Smooth muscle cell (in vitro differentiated cells): ENCODE measurements around the gene PTGFRN. TPM values are rescaled to one million over a fixed set of nuclear protein-coding genes. Genes with fewer than 3 reads are reported as not detected.

Source experiments
- DNase-seq: peaks from one replicate; lab custom pipeline; 2025; ENCODE audit not compliant: unreplicated experiment; lab: John Stamatoyannopoulos, UW
- H2AFZ ChIP-seq: fragments of 200-600 bp; sonication (generic); 2 replicates; pipeline ENCODE4 v1.6.0; 2016; ENCODE audit warnings: antibody characterized with exemption, low read depth, mild to moderate bottlenecking
- H3F3A ChIP-seq: fragments of 200-600 bp; sonication (generic); 2 replicates; pipeline ENCODE4 v1.6.0; 2017; ENCODE audit warnings: antibody characterized with exemption, low read depth
- H3K27ac ChIP-seq: fragments of 200-600 bp; sonication (generic); 2 replicates; pipeline ENCODE4 v1.5.1; 2016; ENCODE audit warnings: low read depth, mild to moderate bottlenecking
- H3K27me3 ChIP-seq: fragments of 200-600 bp; sonication (generic); 2 replicates; pipeline ENCODE4 v1.6.1; 2016; ENCODE audit warnings: low read depth, mild to moderate bottlenecking
- H3K36me3 ChIP-seq: fragments of 200-600 bp; sonication (generic); 2 replicates; pipeline ENCODE4 v1.5.1; 2016; ENCODE audit warnings: low read depth
- H3K4me1 ChIP-seq: fragments of 200-600 bp; sonication (generic); 2 replicates; pipeline ENCODE4 v1.5.1; 2016; ENCODE audit warnings: low read depth
- H3K4me2 ChIP-seq: fragments of 200-600 bp; sonication (generic); 2 replicates; pipeline ENCODE4 v1.6.0; 2016; ENCODE audit warnings: mild to moderate bottlenecking
- H3K4me3 ChIP-seq: fragments of 200-600 bp; sonication (generic); 2 replicates; pipeline ENCODE4 v1.5.1; 2016; ENCODE audit warnings: mild to moderate bottlenecking
- H3K79me2 ChIP-seq: fragments of 200-600 bp; sonication (generic); 2 replicates; pipeline ENCODE4 v1.6.0; 2016; ENCODE audit warnings: low read depth, mild to moderate bottlenecking
- H3K9ac ChIP-seq: fragments of 200-600 bp; sonication (generic); 2 replicates; pipeline ENCODE4 v1.6.0; 2016; ENCODE audit warnings: low read depth
- H3K9me3 ChIP-seq: fragments of 200-600 bp; sonication (generic); replicated peaks from 2 replicates; pipeline ENCODE4 v1.5.1; 2016; ENCODE audit warnings: low read depth
- H4K20me1 ChIP-seq: fragments of 200-600 bp; sonication (generic); 2 replicates; pipeline ENCODE4 v1.6.0; 2016; ENCODE audit warnings: low read depth
- WGBS: methylation state at CpG from one replicate; pipeline ENCODE4 v1.1.7; 2016; ENCODE audit warnings: low lambda C conversion rate; 5-methylcytosine and 5-hydroxymethylcytosine counted together
- polyA plus RNA-seq: library from polyadenylated mRNA; unstranded; fragments of >200 nt; fragmentation: Nextera tagmentation; extraction: Ambion mirVana; gene quantifications from 2 replicates; pipeline ENCODE4 v1.2.1, GENCODE V29; 2016
- total RNA-seq: library from RNA; depleted of rRNA; stranded (reverse); fragments of >200 nt; gene quantifications from 2 replicates; pipeline ENCODE4 v1.2.3, GENCODE V29; 2014
- TF ChIP-seq, protein P1 (sequence below): fragments of 200-600 bp; sonication (generic); IDR thresholded peaks from 2 replicates; pipeline ENCODE4 v1.5.1; 2017; ENCODE audit warnings: borderline replicate concordance, mild to moderate bottlenecking, antibody characterized with exemption; ENCODE audit not compliant: insufficient read depth, poor library complexity, severe bottlenecking

PTGFRN gene
- total and polyA plus RNA-seq, 2 experiments from 2014 or later = 64.2 to 97.9 TPM

DNA sequence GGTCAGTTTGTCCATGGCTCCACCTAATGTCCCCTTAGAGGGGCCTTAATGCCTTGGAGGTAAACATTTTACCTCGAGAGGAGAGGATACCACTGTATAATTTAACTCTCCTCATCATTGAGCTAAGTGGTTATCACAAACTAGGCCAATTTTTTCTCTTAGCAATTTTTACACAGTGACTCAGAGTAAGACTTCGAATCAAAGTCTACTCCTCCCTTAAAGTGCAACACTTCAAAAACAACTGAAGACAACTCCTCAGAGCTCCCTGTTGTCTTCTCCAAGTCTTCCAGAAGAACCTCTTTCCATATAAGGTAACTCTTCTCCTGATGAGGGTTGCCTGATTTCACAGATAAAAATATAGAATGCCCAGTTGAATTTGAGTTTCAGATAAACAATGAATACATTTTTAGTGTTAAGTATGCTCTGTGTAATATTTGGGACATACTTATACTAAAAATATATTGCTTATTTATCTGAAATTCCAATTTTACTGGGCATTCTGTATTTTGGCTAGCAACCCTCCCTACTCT, 4.9 kb upstream of the PTGFRN start:
- no peaks in the 10 kb centered on the region for H3K27me3 ChIP-seq
- H3K79me2 ChIP-seq = no peaks in the 10 kb centered on the region
- peaks cover 6% of the 10 kb centered on the region for H3F3A ChIP-seq
- H3K9me3 ChIP-seq = no peaks in the 10 kb centered on the region
- H2AFZ ChIP-seq = peak overlapping the region; percentile 39
- no peak for DNase-seq
- peak overlapping the region; percentile 40 for H3K27ac ChIP-seq
- H3K4me2 ChIP-seq = no peak overlapping the region
- H3K36me3 ChIP-seq = no peaks in the 10 kb centered on the region
- TF ChIP-seq, protein P1, sequence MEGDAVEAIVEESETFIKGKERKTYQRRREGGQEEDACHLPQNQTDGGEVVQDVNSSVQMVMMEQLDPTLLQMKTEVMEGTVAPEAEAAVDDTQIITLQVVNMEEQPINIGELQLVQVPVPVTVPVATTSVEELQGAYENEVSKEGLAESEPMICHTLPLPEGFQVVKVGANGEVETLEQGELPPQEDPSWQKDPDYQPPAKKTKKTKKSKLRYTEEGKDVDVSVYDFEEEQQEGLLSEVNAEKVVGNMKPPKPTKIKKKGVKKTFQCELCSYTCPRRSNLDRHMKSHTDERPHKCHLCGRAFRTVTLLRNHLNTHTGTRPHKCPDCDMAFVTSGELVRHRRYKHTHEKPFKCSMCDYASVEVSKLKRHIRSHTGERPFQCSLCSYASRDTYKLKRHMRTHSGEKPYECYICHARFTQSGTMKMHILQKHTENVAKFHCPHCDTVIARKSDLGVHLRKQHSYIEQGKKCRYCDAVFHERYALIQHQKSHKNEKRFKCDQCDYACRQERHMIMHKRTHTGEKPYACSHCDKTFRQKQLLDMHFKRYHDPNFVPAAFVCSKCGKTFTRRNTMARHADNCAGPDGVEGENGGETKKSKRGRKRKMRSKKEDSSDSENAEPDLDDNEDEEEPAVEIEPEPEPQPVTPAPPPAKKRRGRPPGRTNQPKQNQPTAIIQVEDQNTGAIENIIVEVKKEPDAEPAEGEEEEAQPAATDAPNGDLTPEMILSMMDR = no peak
- WGBS = 46% methylated on average over 2 of the region's 2 CpGs
- peaks cover 8% of the 10 kb centered on the region for H3K4me1 ChIP-seq
- H4K20me1 ChIP-seq = no peaks in the 10 kb centered on the region
- no peak overlapping the region for H3K4me3 ChIP-seq
- H3K9ac ChIP-seq = no peak overlapping the region

DNA sequence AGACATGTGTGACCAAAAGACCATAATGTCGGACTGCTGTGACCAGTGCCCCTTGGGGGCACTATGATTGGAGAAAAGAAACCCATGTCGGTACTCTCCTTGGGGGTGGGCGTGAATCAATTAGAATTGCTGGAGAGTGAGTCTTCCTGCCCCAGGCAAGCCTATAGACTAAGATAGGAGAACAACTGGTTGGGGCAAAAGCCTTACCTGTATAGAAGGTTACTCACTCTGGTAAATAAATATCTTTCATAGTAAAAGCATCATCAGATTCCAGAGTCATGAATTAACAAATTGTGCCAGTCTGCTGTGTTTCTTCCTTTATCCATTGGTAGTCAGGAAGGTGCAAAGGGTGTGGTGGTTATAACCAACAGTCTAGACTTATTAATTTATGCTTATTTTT, 2.9 kb upstream of the PTGFRN start:
- peaks cover 6% of the 10 kb centered on the region for H3F3A ChIP-seq
- H3K36me3 ChIP-seq = no peaks in the 10 kb centered on the region
- peaks cover 6% of the 10 kb centered on the region for H3K79me2 ChIP-seq
- peak overlapping the region; percentile 63 for H3K9ac ChIP-seq
- no peak overlapping the region for H3K4me3 ChIP-seq
- no peaks in the 10 kb centered on the region for H3K9me3 ChIP-seq
- 40% methylated on average over 3 of the region's 3 CpGs for WGBS
- no peak for DNase-seq
- H3K4me1 ChIP-seq = peaks cover 18% of the 10 kb centered on the region
- no peak overlapping the region for H3K4me2 ChIP-seq
- H4K20me1 ChIP-seq = peaks cover 5% of the 10 kb centered on the region
- H3K27ac ChIP-seq = peak overlapping the region; percentile 82
- no peak overlapping the region for H2AFZ ChIP-seq
- TF ChIP-seq, protein P1 = no peak
- no peaks in the 10 kb centered on the region for H3K27me3 ChIP-seq

- peak overlapping the region; percentile 82 for H3K27ac ChIP-seq
- H3K36me3 ChIP-seq = no peaks in the 10 kb centered on the region
- TF ChIP-seq, protein P1 = no peak
- peaks cover 11% of the 10 kb centered on the region for H3K79me2 ChIP-seq
- H2AFZ ChIP-seq = no peak overlapping the region
- DNase-seq = no peak
- WGBS = 83% methylated on average over 3 of the region's 3 CpGs
- no peak overlapping the region for H3K4me2 ChIP-seq
- no peaks in the 10 kb centered on the region for H3K9me3 ChIP-seq
- peaks cover 7% of the 10 kb centered on the region for H4K20me1 ChIP-seq
- no peaks in the 10 kb centered on the region for H3K27me3 ChIP-seq
- peaks cover 6% of the 10 kb centered on the region for H3F3A ChIP-seq
- no peak overlapping the region for H3K4me3 ChIP-seq
- peak overlapping the region; percentile 55 for H3K9ac ChIP-seq
- H3K4me1 ChIP-seq = peaks cover 19% of the 10 kb centered on the region
Measured at GRCh38 chr1:116907351-116907750, 2.4 kb upstream of the PTGFRN start.

DNA sequence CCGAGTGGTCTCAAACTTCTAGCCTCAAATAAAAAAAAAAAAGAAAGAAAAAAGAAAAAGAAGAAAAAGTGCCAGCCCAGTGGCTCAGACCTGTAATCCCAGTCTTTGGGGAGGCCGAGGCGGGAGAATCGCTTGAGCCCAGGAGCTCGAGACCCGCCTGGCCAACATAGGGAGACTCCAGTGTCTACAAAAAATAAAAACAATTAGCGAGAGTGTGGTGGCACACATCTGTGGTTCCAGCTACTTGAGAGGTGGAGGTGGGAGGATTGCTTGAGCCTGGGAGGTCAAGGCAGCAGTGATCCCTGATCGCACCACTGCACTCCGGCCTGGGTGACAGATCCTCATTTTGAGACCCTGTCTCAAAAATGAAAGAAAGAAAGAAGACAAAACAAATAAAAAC, 1.4 kb upstream of the PTGFRN start:
- no peak overlapping the region for H3K4me3 ChIP-seq
- no peak overlapping the region for H3K9ac ChIP-seq
- no peak overlapping the region for H2AFZ ChIP-seq
- H3K79me2 ChIP-seq = peaks cover 20% of the 10 kb centered on the region
- H3K4me1 ChIP-seq = peaks cover 19% of the 10 kb centered on the region
- H4K20me1 ChIP-seq = peaks cover 16% of the 10 kb centered on the region
- H3K27me3 ChIP-seq = no peaks in the 10 kb centered on the region
- H3K9me3 ChIP-seq = no peaks in the 10 kb centered on the region
- no peak overlapping the region for H3K4me2 ChIP-seq
- H3F3A ChIP-seq = peaks cover 6% of the 10 kb centered on the region
- DNase-seq = no peak
- no peaks in the 10 kb centered on the region for H3K36me3 ChIP-seq
- TF ChIP-seq, protein P1 = no peak
- 98% methylated on average over 9 of the region's 9 CpGs for WGBS
- peak overlapping the region; percentile 82 for H3K27ac ChIP-seq
